DND-41 (cell line): ENCODE data around the gene TEKT4.
"Not testable (repeated sequence)": the region's sequence is repeated elsewhere in the genome, so short reads cannot be mapped to it uniquely, and the experiment has no call there.

ENCODE experiments used
- CTCF ChIP-seq: IDR thresholded peaks from 2 replicates; pipeline ENCODE4 v1.5.1; 2012; ENCODE audit warnings: borderline replicate concordance, low read length, moderate library complexity, mild to moderate bottlenecking; ENCODE audit not compliant: poor library complexity, severe bottlenecking; ENCODE audit errors: extremely low read depth
- EZH2 ChIP-seq: IDR thresholded peaks from 3 replicates; pipeline ENCODE4 v1.6.1; 2012; ENCODE audit warnings: borderline replicate concordance, low read depth, mild to moderate bottlenecking, moderate library complexity, low read length, inconsistent platforms; ENCODE audit not compliant: severe bottlenecking

DNA sequence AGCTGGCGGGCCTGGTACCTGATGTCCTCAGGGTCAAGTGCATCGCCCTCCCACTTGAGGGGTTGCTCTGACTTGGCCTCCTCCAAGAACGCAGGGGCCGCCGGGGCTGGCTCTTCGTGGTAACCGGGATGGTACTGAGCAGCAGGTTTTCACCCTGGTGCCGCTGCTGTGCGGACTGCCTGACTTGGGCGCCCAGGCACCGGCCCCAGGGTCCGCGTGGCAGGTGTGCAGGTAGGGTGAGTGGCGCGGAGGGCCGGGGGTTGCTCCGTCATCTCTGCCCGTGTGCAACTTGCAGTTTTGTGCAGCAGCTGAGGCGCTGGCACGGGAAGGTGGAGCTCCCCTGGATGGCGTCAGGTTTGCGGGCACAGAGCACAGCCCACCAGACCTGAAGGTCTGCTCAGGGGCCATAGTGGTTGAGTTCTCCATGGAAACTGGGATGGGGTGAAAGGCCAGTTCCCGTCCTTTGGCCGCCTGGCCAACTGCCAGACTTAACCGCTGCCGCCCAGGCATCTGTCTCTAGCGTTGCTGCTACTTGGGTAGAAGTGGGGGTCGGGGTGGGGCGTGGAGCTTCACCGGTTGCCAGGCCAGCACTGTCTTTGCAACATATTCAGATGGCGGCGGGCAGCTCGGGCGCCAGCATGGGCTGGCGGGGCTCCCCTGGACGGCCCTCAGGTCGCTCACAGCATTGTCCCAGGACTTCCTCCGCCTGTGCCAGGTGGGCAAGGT is 12.9 kb upstream of the TEKT4 start:
- not testable (repeated sequence) for TF ChIP-seq CTCF, EZH2
